PC-3 (cell line): ENCODE data around the gene FBXW4. TPM values are rescaled to one million over a fixed set of nuclear protein-coding genes. Genes with fewer than 3 reads are reported as not detected.

Experiments used
- ATAC-seq: fragments of 200-7000 bp; cut with Tn5 transposase; 2 replicates; pipeline ENCODE4 v1.9.1; 2020; ENCODE audit warnings: mild to moderate bottlenecking, moderate library complexity
- BruUV-seq: library from RNA; stranded (reverse); fragments of 400-500 nt; replicated peaks from 2 replicates; lab custom pipeline; 2021; lab: Mats Ljungman, UMichigan
- CTCF ChIA-PET: fragments of 300-600 bp; sonication (Branson Sonifier 250); formaldehyde crosslinking; loops from one replicate; lab custom pipeline; 2022; ENCODE audit warnings: antibody characterized with exemption; lab: Charles Lee
- POLR2A ChIA-PET: fragments of 300-600 bp; sonication (Branson Sonifier 250); formaldehyde crosslinking; loops from one replicate; lab custom pipeline; 2022; ENCODE audit warnings: antibody characterized with exemption; ENCODE audit not compliant: unreplicated experiment; lab: Charles Lee
- DNase-seq: peaks from one replicate; pipeline ENCODE4 v3.0.0-alpha.2; 2015
- H2AFZ ChIP-seq: fragments of 300-600 bp; sonication (generic); 2 replicates; pipeline ENCODE4 v1.6.0; 2016; ENCODE audit warnings: antibody characterized with exemption, low read length
- H3F3A ChIP-seq: fragments of 300-600 bp; sonication (generic); one replicate; pipeline ENCODE4 v1.6.0; 2017; ENCODE audit warnings: antibody characterized with exemption, low read length, control low read depth, mild to moderate bottlenecking; ENCODE audit not compliant: unreplicated experiment
- H3K27ac ChIP-seq: fragments of 300-600 bp; sonication (generic); 2 replicates; pipeline ENCODE4 v1.5.1; 2016; ENCODE audit warnings: mild to moderate bottlenecking, low read length
- H3K27me3 ChIP-seq: fragments of 300-600 bp; sonication (generic); 2 replicates; pipeline ENCODE4 v1.6.1; 2016; ENCODE audit warnings: low read length, mixed read lengths
- H3K36me3 ChIP-seq: fragments of 300-600 bp; sonication (generic); 2 replicates; pipeline ENCODE4 v1.6.1; 2016; ENCODE audit warnings: low read depth, mixed run types, low read length, mixed read lengths
- H3K4me1 ChIP-seq: fragments of 300-600 bp; sonication (generic); 2 replicates; pipeline ENCODE4 v1.5.1; 2016; ENCODE audit warnings: low read length; ENCODE audit not compliant: insufficient read depth
- H3K4me2 ChIP-seq: fragments of 300-600 bp; sonication (generic); 2 replicates; pipeline ENCODE4 v1.6.0; 2016; ENCODE audit warnings: low read length
- H3K4me3 ChIP-seq: fragments of 300-600 bp; sonication (generic); 2 replicates; pipeline ENCODE4 v1.5.1; 2016; ENCODE audit warnings: mild to moderate bottlenecking, low read length, mixed read lengths
- H3K79me2 ChIP-seq: fragments of 300-600 bp; sonication (generic); 2 replicates; pipeline ENCODE4 v1.6.1; 2017; ENCODE audit warnings: low read length, mixed read lengths
- H3K9ac ChIP-seq: fragments of 300-600 bp; sonication (generic); 2 replicates; pipeline ENCODE4 v1.6.0; 2016; ENCODE audit warnings: mild to moderate bottlenecking, low read length
- H3K9me2 ChIP-seq: fragments of 300-600 bp; sonication (generic); replicated peaks from 2 replicates; pipeline ENCODE4 v1.6.1; 2016; ENCODE audit warnings: mixed run types, low read length, mixed read lengths
- H3K9me3 ChIP-seq: fragments of 300-600 bp; sonication (generic); 2 replicates; pipeline ENCODE4 v1.6.1; 2016; ENCODE audit warnings: low read length, mixed read lengths
- H4K20me1 ChIP-seq: fragments of 300-600 bp; sonication (generic); 2 replicates; pipeline ENCODE4 v1.6.1; 2016; ENCODE audit warnings: low read length, mixed read lengths
- CTCF ChIP-seq: fragments of 300-600 bp; sonication (generic); conservative IDR thresholded peaks from 2 replicates; pipeline ENCODE4 v1.5.1; 2017; ENCODE audit warnings: antibody characterized with exemption, low read depth, mild to moderate bottlenecking, low read length
- EZH2 ChIP-seq: fragments of 300-600 bp; sonication (generic); IDR thresholded peaks from one replicate; pipeline ENCODE4 v1.6.1; 2017; ENCODE audit warnings: antibody characterized with exemption, mild to moderate bottlenecking, low read length; ENCODE audit not compliant: unreplicated experiment
- EZH2phosphoT487 ChIP-seq: fragments of 300-600 bp; sonication (generic); IDR thresholded peaks from 2 replicates; pipeline ENCODE4 v1.6.1; 2018; ENCODE audit warnings: mild to moderate bottlenecking, antibody characterized with exemption, low read length, borderline replicate concordance
- intact Hi-C: fragments of 100-400 bp; cut with micrococcal nuclease; formaldehyde crosslinking; loops from 2 replicates; pipeline ENCODE4 v1.9.0; 2023
- total RNA-seq: library from RNA; depleted of rRNA; stranded (reverse); fragments of >200 nt; gene quantifications from 2 replicates; pipeline ENCODE4 v1.2.3, GENCODE V29; 2014

The FBXW4 gene
- total RNA-seq, 1 experiment from 2014 or later, result 18.8 TPM

GRCh38 chr10:101741938-101742337 is 47.0 kb upstream of the FBXW4 start:
- no peaks in the 10 kb centered on the region for H3K9me2 ChIP-seq
- ATAC-seq (no peak), DNase-seq (no peak)
- no peaks in the 10 kb centered on the region for H3F3A ChIP-seq
- H3K27me3 ChIP-seq, result no peaks in the 10 kb centered on the region
- H3K9me3 ChIP-seq, result no peaks in the 10 kb centered on the region
- no peak overlapping the region for H3K27ac ChIP-seq
- H3K79me2 ChIP-seq, result no peaks in the 10 kb centered on the region
- intact Hi-C loops, result no loop called here
- no peak overlapping the region for H3K9ac ChIP-seq
- ChIA-PET POLR2A (no interaction called here), CTCF (no interaction called here)
- H3K4me2 ChIP-seq, result no peak overlapping the region
- TF ChIP-seq EZH2phosphoT487 (no peak), CTCF (no peak), EZH2 (no peak)
- no peak overlapping the region for H3K4me3 ChIP-seq
- H3K4me1 ChIP-seq, result no peaks in the 10 kb centered on the region
- H2AFZ ChIP-seq, result no peak overlapping the region
- H4K20me1 ChIP-seq, result no peaks in the 10 kb centered on the region
- BruUV-seq, result no TSS peak
- no peaks in the 10 kb centered on the region for H3K36me3 ChIP-seq

GRCh38 chr10:101736666-101737065 is 41.7 kb upstream of the FBXW4 start:
- CTCF ChIA-PET, result no interaction called here
- Histone ChIP-seq H3K9me3 (no peaks in the 10 kb centered on the region), H3K27ac (no peak overlapping the region), H3K4me1 (no peaks in the 10 kb centered on the region; the same call in 1 of the 2 replicates), H3K9me2 (no peaks in the 10 kb centered on the region), H4K20me1 (no peaks in the 10 kb centered on the region), H3K4me2 (no peak overlapping the region), H3K36me3 (no peaks in the 10 kb centered on the region), H3F3A (no peaks in the 10 kb centered on the region), H3K79me2 (no peaks in the 10 kb centered on the region), H3K27me3 (no peaks in the 10 kb centered on the region), H3K9ac (no peak overlapping the region), H2AFZ (no peak overlapping the region), H3K4me3 (no peak overlapping the region)
- ATAC-seq, result no peak
- TF ChIP-seq EZH2, result no peak
- no peak for TF ChIP-seq EZH2phosphoT487
- TF ChIP-seq CTCF, result no peak
- POLR2A ChIA-PET, result no interaction called here
- intact Hi-C loops, result no loop called here
- DNase-seq, result no peak
- no TSS peak for BruUV-seq

- DNase-seq (no peak), ATAC-seq (no peak)
- Histone ChIP-seq H3K9me2 (no peaks in the 10 kb centered on the region), H2AFZ (no peak overlapping the region), H3K4me3 (no peak overlapping the region), H3K4me1 (no peaks in the 10 kb centered on the region; the same call in 1 of the 2 replicates), H3K4me2 (no peak overlapping the region), H3K79me2 (no peaks in the 10 kb centered on the region), H3K9ac (no peak overlapping the region), H4K20me1 (no peaks in the 10 kb centered on the region), H3F3A (no peaks in the 10 kb centered on the region), H3K9me3 (no peaks in the 10 kb centered on the region), H3K27me3 (no peaks in the 10 kb centered on the region), H3K36me3 (no peaks in the 10 kb centered on the region), H3K27ac (no peak overlapping the region)
- intact Hi-C loops, result no loop called here
- POLR2A ChIA-PET, result no interaction called here
- TF ChIP-seq EZH2 (no peak), CTCF (no peak), EZH2phosphoT487 (no peak)
- BruUV-seq, result no TSS peak
- CTCF ChIA-PET, result no interaction called here
These were observed 37.1 kb upstream of the FBXW4 start for GRCh38 chr10:101732096-101732495.
